GM12892 (cell line): ENCODE data around the gene MYOG.

Source experiments
- POLR2A ChIP-seq: IDR thresholded peaks from 2 replicates; pipeline ENCODE4 v1.6.1; 2011; ENCODE audit warnings: low read depth, low read length, control low read depth
- POLR2AphosphoS5 ChIP-seq: IDR thresholded peaks from 2 replicates; pipeline ENCODE4 v1.6.1; 2011; ENCODE audit warnings: low read depth, low read length, control low read depth

DNA sequence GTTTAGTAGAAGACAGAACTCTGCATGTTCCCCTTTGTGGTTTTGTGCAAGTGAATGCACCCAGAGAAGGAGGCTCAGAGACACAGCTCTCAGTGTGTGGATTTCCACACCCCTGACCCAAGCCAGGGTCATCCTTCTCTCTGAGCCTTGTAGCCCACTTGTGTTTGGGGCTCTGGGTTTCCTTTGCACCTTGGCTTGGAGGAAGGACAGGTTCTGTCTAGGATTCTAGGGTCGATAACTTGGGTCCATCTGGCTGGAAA lies 27.2 kb downstream of the MYOG start:
- TF ChIP-seq POLR2AphosphoS5 (no peak), POLR2A (no peak)
